ENCODE results near the gene LGI1.

LGI1 gene

DNA sequence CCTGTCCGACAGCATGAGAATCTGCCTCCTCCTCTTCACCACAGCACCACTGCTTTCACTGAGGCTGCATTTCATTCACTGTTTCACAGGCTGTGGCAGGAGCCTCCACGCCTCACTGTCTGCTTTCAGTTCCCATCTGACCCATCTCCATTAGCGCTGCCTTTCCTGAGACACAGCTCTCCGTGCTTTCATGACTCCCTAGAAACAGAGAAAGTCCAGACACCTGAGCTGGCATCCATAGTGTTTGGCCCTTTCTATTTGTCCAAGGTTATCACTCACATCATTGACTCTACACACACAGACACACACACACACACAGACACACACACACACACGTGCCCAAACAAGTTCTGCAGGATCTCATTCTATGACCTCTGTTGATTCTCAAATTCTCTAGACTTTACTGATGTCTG lies 5.2 kb downstream of the LGI1 start:
- WGBS (ENCODE audit: insufficient coverage), result 89% methylated on average over 4 of the region's 5 CpGs
- H3K4me3 ChIP-seq (ENCODE audit: control insufficient read depth in 1 of 7, extremely low read depth in 1 of 7, insufficient read depth in 4 of 7, low read depth in 2 of 7, low read length in 6 of 7), result no peak overlapping the region
- no peaks in the 10 kb centered on the region for H3K9me3 ChIP-seq (ENCODE audit: control extremely low read depth in 1 of 5, control insufficient read depth in 4 of 5, insufficient read depth in 2 of 5, low read depth in 1 of 5, low read length in 4 of 5)
- CTCF ChIA-PET, result no interaction called here
- H3K27me3 ChIP-seq (replicated peaks in 2 of 5; ENCODE audit: control insufficient read depth in 4 of 5, insufficient read depth in 5 of 5, low read length in 4 of 5), result peaks cover 2 to 40% (median 17%) of the 10 kb centered on the region in 5 experiments
- H3K27ac ChIP-seq (ENCODE audit: insufficient read depth in 1 of 2, low read depth in 1 of 2, low read length in 2 of 2, poor library complexity in 1 of 2, severe bottlenecking in 2 of 2), result no peak overlapping the region
- peaks cover 0 to 4% (median 0%) of the 10 kb centered on the region in 4 experiments for H3K4me1 ChIP-seq (ENCODE audit: control extremely low read depth in 1 of 4, control insufficient read depth in 4 of 4, insufficient read depth in 4 of 4, low read length in 3 of 4)
- POLR2A ChIA-PET, result no interaction called here
- no peak for DNase-seq
- no peaks in the 10 kb centered on the region for H3K36me3 ChIP-seq (ENCODE audit: control insufficient read depth in 4 of 4, insufficient read depth in 4 of 4, low read length in 3 of 4)

DNA sequence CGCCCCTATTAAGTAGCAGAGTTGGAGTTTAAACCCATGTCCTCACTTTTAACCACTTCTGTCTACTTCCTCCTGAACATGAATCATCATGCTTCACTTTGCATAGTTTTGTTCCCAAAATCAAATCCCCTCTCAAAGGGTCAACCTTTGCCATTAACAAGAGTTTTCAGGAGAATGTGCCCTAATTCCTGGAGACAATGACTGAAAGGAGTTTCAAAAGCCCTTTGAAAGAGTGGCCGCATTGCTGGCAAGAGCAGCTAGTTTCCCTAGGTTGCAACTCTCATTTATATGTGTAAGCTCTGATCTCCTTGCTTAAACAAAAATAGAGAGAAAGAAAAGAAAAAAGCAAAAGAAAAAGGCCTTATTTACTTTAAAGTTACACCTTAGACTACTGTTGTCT lies 9.2 kb downstream of the LGI1 start:
- POLR2A ChIA-PET, result no interaction called here
- CTCF ChIA-PET, result interaction anchor here (0.6 kb wide), 1 partner anchor 37 kb away, joined by 3 read pairs; no protein-coding TSS in a partner anchor
- no peaks in the 10 kb centered on the region for H3K9me3 ChIP-seq (ENCODE audit: control extremely low read depth in 1 of 5, control insufficient read depth in 4 of 5, insufficient read depth in 2 of 5, low read depth in 1 of 5, low read length in 4 of 5)
- no peak overlapping the region for H3K4me3 ChIP-seq (ENCODE audit: control insufficient read depth in 1 of 7, extremely low read depth in 1 of 7, insufficient read depth in 4 of 7, low read depth in 2 of 7, low read length in 6 of 7)
- WGBS (ENCODE audit: insufficient coverage), result 86% methylated on average over 1 of the region's 2 CpGs
- no peaks in the 10 kb centered on the region for H3K36me3 ChIP-seq (ENCODE audit: control insufficient read depth in 4 of 4, insufficient read depth in 4 of 4, low read length in 3 of 4)
- H3K27ac ChIP-seq (ENCODE audit: insufficient read depth in 1 of 2, low read depth in 1 of 2, low read length in 2 of 2, poor library complexity in 1 of 2, severe bottlenecking in 2 of 2), result no peak overlapping the region
- H3K27me3 ChIP-seq (replicated peaks in 2 of 5; ENCODE audit: control insufficient read depth in 4 of 5, insufficient read depth in 5 of 5, low read length in 4 of 5), result peaks cover 0 to 15% (median 5%) of the 10 kb centered on the region in 5 experiments
- no peaks in the 10 kb centered on the region for H3K4me1 ChIP-seq (ENCODE audit: control extremely low read depth in 1 of 4, control insufficient read depth in 4 of 4, insufficient read depth in 4 of 4, low read length in 3 of 4)
- no peak for DNase-seq

GRCh38 chr10:93767724-93768399 lies 10.1 kb downstream of the LGI1 start:
- H3K27me3 ChIP-seq (replicated peaks in 2 of 5; ENCODE audit: control insufficient read depth in 4 of 5, insufficient read depth in 5 of 5, low read length in 4 of 5), result peaks cover 0 to 13% (median 4%) of the 10 kb centered on the region in 5 experiments
- no peak overlapping the region for H3K4me3 ChIP-seq (ENCODE audit: control insufficient read depth in 1 of 7, extremely low read depth in 1 of 7, insufficient read depth in 4 of 7, low read depth in 2 of 7, low read length in 6 of 7)
- no peaks in the 10 kb centered on the region for H3K36me3 ChIP-seq (ENCODE audit: control insufficient read depth in 4 of 4, insufficient read depth in 4 of 4, low read length in 3 of 4)
- WGBS (ENCODE audit: insufficient coverage), result 92% methylated on average over 2 of the region's 5 CpGs
- H3K27ac ChIP-seq (ENCODE audit: insufficient read depth in 1 of 2, low read depth in 1 of 2, low read length in 2 of 2, poor library complexity in 1 of 2, severe bottlenecking in 2 of 2), result no peak overlapping the region
- CTCF ChIA-PET, result interaction anchor here (0.9 to 1.2 kb wide), 2 partner anchors 36 to 46 kb away, joined by 3 read pairs; no protein-coding TSS in a partner anchor
- POLR2A ChIA-PET, result interaction anchor here (0.6 kb wide), 1 partner anchor 63 kb away, joined by 3 read pairs; no protein-coding TSS in a partner anchor
- no peaks in the 10 kb centered on the region for H3K9me3 ChIP-seq (ENCODE audit: control extremely low read depth in 1 of 5, control insufficient read depth in 4 of 5, insufficient read depth in 2 of 5, low read depth in 1 of 5, low read length in 4 of 5)
- no peak for DNase-seq
- no peaks in the 10 kb centered on the region for H3K4me1 ChIP-seq (ENCODE audit: control extremely low read depth in 1 of 4, control insufficient read depth in 4 of 4, insufficient read depth in 4 of 4, low read length in 3 of 4)

DNA sequence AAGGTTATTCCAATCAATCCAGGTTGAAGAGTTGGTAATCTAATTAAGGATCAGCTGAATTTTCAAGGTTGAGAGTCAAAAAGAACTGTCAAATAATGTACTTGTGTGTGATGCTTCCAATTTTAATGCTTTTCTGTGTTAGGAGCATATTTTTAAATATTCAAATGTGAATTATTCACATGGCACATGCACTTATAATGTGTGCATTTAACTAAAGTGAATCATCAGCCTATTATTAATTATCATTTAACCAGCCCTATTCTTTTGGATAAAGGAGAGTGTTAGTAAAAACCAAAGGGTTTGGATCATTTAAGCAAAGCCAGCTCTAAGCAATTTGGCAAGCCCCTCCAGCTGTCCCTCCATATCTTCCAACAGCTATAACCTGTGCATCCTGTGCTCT lies 11.2 kb downstream of the LGI1 start:
- no peak for DNase-seq
- Histone ChIP-seq H3K4me3 (ENCODE audit: control insufficient read depth in 1 of 7, extremely low read depth in 1 of 7, insufficient read depth in 4 of 7, low read depth in 2 of 7, low read length in 6 of 7) (no peak overlapping the region), H3K36me3 (ENCODE audit: control insufficient read depth in 4 of 4, insufficient read depth in 4 of 4, low read length in 3 of 4) (no peaks in the 10 kb centered on the region), H3K9me3 (ENCODE audit: control extremely low read depth in 1 of 5, control insufficient read depth in 4 of 5, insufficient read depth in 2 of 5, low read depth in 1 of 5, low read length in 4 of 5) (no peaks in the 10 kb centered on the region), H3K27ac (ENCODE audit: insufficient read depth in 1 of 2, low read depth in 1 of 2, low read length in 2 of 2, poor library complexity in 1 of 2, severe bottlenecking in 2 of 2) (no peak overlapping the region), H3K4me1 (ENCODE audit: control extremely low read depth in 1 of 4, control insufficient read depth in 4 of 4, insufficient read depth in 4 of 4, low read length in 3 of 4) (no peaks in the 10 kb centered on the region), H3K27me3 (replicated peaks in 2 of 5; ENCODE audit: control insufficient read depth in 4 of 5, insufficient read depth in 5 of 5, low read length in 4 of 5) (peaks cover 0 to 5% (median 0%) of the 10 kb centered on the region in 5 experiments)
- CTCF ChIA-PET, result interaction anchor here (1.2 kb wide), 1 partner anchor 45 kb away, joined by 3 read pairs; no protein-coding TSS in a partner anchor
- POLR2A ChIA-PET, result no interaction called here

DNA sequence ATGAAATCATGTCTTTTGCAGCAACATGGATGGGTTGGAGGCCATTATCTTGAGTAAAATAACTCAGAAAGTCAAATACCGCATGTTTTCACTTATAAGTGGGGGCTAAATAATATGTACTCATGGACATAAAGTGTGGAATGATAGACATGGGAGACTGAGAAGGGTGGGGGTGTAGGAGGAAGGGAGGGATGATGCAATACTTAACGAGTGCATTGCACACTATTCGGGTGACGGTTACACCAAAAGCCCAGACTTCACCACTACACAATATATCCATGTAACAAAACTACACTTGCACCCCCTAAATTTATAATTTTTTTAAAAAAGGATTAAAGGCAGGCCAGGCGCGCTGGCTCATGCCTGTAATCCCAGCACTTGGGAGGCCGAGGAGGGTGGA lies 13.6 kb downstream of the LGI1 start:
- no peaks in the 10 kb centered on the region for H3K9me3 ChIP-seq (ENCODE audit: control extremely low read depth in 1 of 5, control insufficient read depth in 4 of 5, insufficient read depth in 2 of 5, low read depth in 1 of 5, low read length in 4 of 5)
- no peaks in the 10 kb centered on the region for H3K36me3 ChIP-seq (ENCODE audit: control insufficient read depth in 4 of 4, insufficient read depth in 4 of 4, low read length in 3 of 4)
- no peak overlapping the region for H3K4me3 ChIP-seq (ENCODE audit: control insufficient read depth in 1 of 7, extremely low read depth in 1 of 7, insufficient read depth in 4 of 7, low read depth in 2 of 7, low read length in 6 of 7)
- H3K4me1 ChIP-seq (ENCODE audit: control extremely low read depth in 1 of 4, control insufficient read depth in 4 of 4, insufficient read depth in 4 of 4, low read length in 3 of 4), result no peaks in the 10 kb centered on the region
- ChIA-PET POLR2A (no interaction called here), CTCF (no interaction called here)
- H3K27ac ChIP-seq (ENCODE audit: insufficient read depth in 1 of 2, low read depth in 1 of 2, low read length in 2 of 2, poor library complexity in 1 of 2, severe bottlenecking in 2 of 2), result no peak overlapping the region
- WGBS (ENCODE audit: insufficient coverage), result 98% methylated on average over 4 of the region's 7 CpGs
- peaks cover 0 to 5% (median 3%) of the 10 kb centered on the region in 5 experiments for H3K27me3 ChIP-seq (replicated peaks in 2 of 5; ENCODE audit: control insufficient read depth in 4 of 5, insufficient read depth in 5 of 5, low read length in 4 of 5)
- DNase-seq, result no peak

DNA sequence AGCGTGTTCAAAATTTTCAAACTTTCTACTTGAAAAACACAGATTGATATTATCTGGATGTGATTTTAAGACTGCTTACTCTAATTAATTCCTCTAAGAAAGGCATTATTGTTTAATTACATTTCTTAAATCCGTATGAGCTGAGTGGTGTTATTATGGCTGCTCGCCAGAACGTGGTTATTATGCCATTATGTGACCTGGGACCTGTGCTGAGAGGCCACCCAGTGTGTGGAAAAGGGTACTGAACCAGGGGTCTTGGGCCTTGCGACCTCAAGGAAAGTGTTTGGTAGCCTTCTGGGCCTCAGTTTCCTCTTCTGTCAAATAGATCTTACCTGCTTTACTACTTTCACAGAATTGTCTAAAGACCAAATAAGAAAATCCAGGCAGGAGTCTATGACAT lies 15.4 kb downstream of the LGI1 start:
- POLR2A ChIA-PET, result no interaction called here

GRCh38 chr10:93773705-93774104 lies 16.0 kb downstream of the LGI1 start:
- H3K27ac ChIP-seq (ENCODE audit: insufficient read depth in 1 of 2, low read depth in 1 of 2, low read length in 2 of 2, poor library complexity in 1 of 2, severe bottlenecking in 2 of 2), result no peak overlapping the region
- H3K36me3 ChIP-seq (ENCODE audit: control insufficient read depth in 4 of 4, insufficient read depth in 4 of 4, low read length in 3 of 4), result no peaks in the 10 kb centered on the region
- no peak for DNase-seq
- POLR2A ChIA-PET, result no interaction called here
- H3K4me3 ChIP-seq (ENCODE audit: control insufficient read depth in 1 of 7, extremely low read depth in 1 of 7, insufficient read depth in 4 of 7, low read depth in 2 of 7, low read length in 6 of 7), result no peak overlapping the region
- H3K27me3 ChIP-seq (replicated peaks in 2 of 5; ENCODE audit: control insufficient read depth in 4 of 5, insufficient read depth in 5 of 5, low read length in 4 of 5), result peaks cover 0 to 8% (median 2%) of the 10 kb centered on the region in 5 experiments
- WGBS (ENCODE audit: insufficient coverage), result 96% methylated on average over 4 of the region's 4 CpGs
- CTCF ChIA-PET, result no interaction called here
- H3K4me1 ChIP-seq (ENCODE audit: control extremely low read depth in 1 of 4, control insufficient read depth in 4 of 4, insufficient read depth in 4 of 4, low read length in 3 of 4), result no peaks in the 10 kb centered on the region
- no peaks in the 10 kb centered on the region for H3K9me3 ChIP-seq (ENCODE audit: control extremely low read depth in 1 of 5, control insufficient read depth in 4 of 5, insufficient read depth in 2 of 5, low read depth in 1 of 5, low read length in 4 of 5)

More for the DNA sequence above, 15.4 kb downstream of the LGI1 start:
- peak in 2 of 3 donors; percentile 5 to 18 for DNase-seq
- Histone ChIP-seq H3K27ac (ENCODE audit: insufficient read depth in 1 of 2, low read depth in 1 of 2, low read length in 2 of 2, poor library complexity in 1 of 2, severe bottlenecking in 2 of 2) (no peak overlapping the region), H3K27me3 (replicated peaks in 2 of 5; ENCODE audit: control insufficient read depth in 4 of 5, insufficient read depth in 5 of 5, low read length in 4 of 5) (peaks cover 0 to 7% (median 4%) of the 10 kb centered on the region in 5 experiments), H3K4me1 (ENCODE audit: control extremely low read depth in 1 of 4, control insufficient read depth in 4 of 4, insufficient read depth in 4 of 4, low read length in 3 of 4) (no peaks in the 10 kb centered on the region), H3K36me3 (ENCODE audit: control insufficient read depth in 4 of 4, insufficient read depth in 4 of 4, low read length in 3 of 4) (no peaks in the 10 kb centered on the region), H3K4me3 (ENCODE audit: control insufficient read depth in 1 of 7, extremely low read depth in 1 of 7, insufficient read depth in 4 of 7, low read depth in 2 of 7, low read length in 6 of 7) (no peak overlapping the region), H3K9me3 (ENCODE audit: control extremely low read depth in 1 of 5, control insufficient read depth in 4 of 5, insufficient read depth in 2 of 5, low read depth in 1 of 5, low read length in 4 of 5) (no peaks in the 10 kb centered on the region)
- CTCF ChIA-PET, result no interaction called here
- WGBS (ENCODE audit: insufficient coverage), result 95% methylated on average over 3 of the region's 5 CpGs

Measured in common myeloid progenitor, CD34-positive (primary cell).